A673 (cell line): Measurements from ENCODE around the gene PDE8A. TPM values are rescaled to one million over a fixed set of nuclear protein-coding genes. Genes with fewer than 3 reads are reported as not detected.

ENCODE experiments used
- BruUV-seq: library from RNA; stranded (reverse); fragments of 400-500 nt; replicated peaks from 2 replicates; lab custom pipeline; 2021; lab: Mats Ljungman, UMichigan
- CTCF ChIA-PET: fragments of 300-600 bp; sonication (Branson Sonifier 250); formaldehyde crosslinking; loops from one replicate; lab custom pipeline; 2022; ENCODE audit warnings: antibody characterized with exemption; lab: Charles Lee
- POLR2A ChIA-PET: fragments of 300-600 bp; sonication (Branson Sonifier 250); formaldehyde crosslinking; loops from one replicate; lab custom pipeline; 2022; ENCODE audit warnings: antibody characterized with exemption; ENCODE audit not compliant: low non-redundant PET; lab: Charles Lee
- DNase-seq: peaks from one replicate; pipeline ENCODE4 v3.0.0-alpha.2; 2015; ENCODE audit warnings: low spot score
- H3K27ac ChIP-seq: fragments of 200-600 bp; sonication (generic); 2 replicates; pipeline ENCODE4 v1.5.1; 2016; ENCODE audit warnings: mixed run types, low read depth, mild to moderate bottlenecking, mixed read lengths, antibody characterized with exemption, low read length; ENCODE audit not compliant: poor library complexity, severe bottlenecking
- H3K27me3 ChIP-seq: fragments of 200-600 bp; sonication (generic); replicated peaks from 2 replicates; pipeline ENCODE4 v1.6.1; 2017; ENCODE audit warnings: mixed run types, low read depth, mild to moderate bottlenecking, mixed read lengths, antibody characterized with exemption, low read length; ENCODE audit not compliant: insufficient read depth, poor library complexity
- H3K36me3 ChIP-seq: fragments of 200-600 bp; sonication (generic); 2 replicates; pipeline ENCODE4 v1.6.1; 2016; ENCODE audit warnings: mixed run types, mild to moderate bottlenecking, mixed read lengths, antibody characterized with exemption, low read length; ENCODE audit not compliant: insufficient read depth, poor library complexity, severe bottlenecking
- H3K4me1 ChIP-seq: fragments of 200-600 bp; sonication (generic); 2 replicates; pipeline ENCODE4 v1.6.1; 2017; ENCODE audit warnings: mixed run types, mild to moderate bottlenecking, mixed read lengths, antibody characterized with exemption, low read length; ENCODE audit not compliant: insufficient read depth, poor library complexity, severe bottlenecking
- H3K4me3 ChIP-seq: fragments of 200-600 bp; sonication (generic); 2 replicates; pipeline ENCODE4 v1.5.1; 2016; ENCODE audit warnings: low read depth, mixed run types, mild to moderate bottlenecking, mixed read lengths, low read length; ENCODE audit not compliant: poor library complexity, severe bottlenecking
- H3K9me3 ChIP-seq: fragments of 200-600 bp; sonication (generic); 2 replicates; pipeline ENCODE4 v1.6.1; 2016; ENCODE audit warnings: mixed run types, low read depth, mild to moderate bottlenecking, mixed read lengths, antibody characterized with exemption, low read length; ENCODE audit not compliant: poor library complexity, severe bottlenecking
- CTCF ChIP-seq: fragments of 300-800, 200-600 bp; sonication (generic); conservative IDR thresholded peaks from 2 replicates; pipeline ENCODE4 v1.5.1; 2017; ENCODE audit warnings: low read depth, mild to moderate bottlenecking, antibody characterized with exemption, low read length, moderate library complexity, mixed read lengths
- EZH2 ChIP-seq: fragments of 200-600 bp; sonication (generic); IDR thresholded peaks from 2 replicates; pipeline ENCODE4 v1.6.1; 2017; ENCODE audit warnings: borderline replicate concordance, low read depth, mild to moderate bottlenecking, mixed read lengths, antibody characterized with exemption, low read length; ENCODE audit not compliant: poor library complexity, severe bottlenecking
- intact Hi-C: fragments of 100-400 bp; cut with micrococcal nuclease; formaldehyde crosslinking; loops from one replicate; pipeline ENCODE4 v1.10.0; 2022; ENCODE audit not compliant: unreplicated experiment
- total RNA-seq: library from RNA; stranded (reverse); gene quantifications from 2 replicates; pipeline ENCODE4 v1.2.3, GENCODE V29; 2021

Gene PDE8A
- total RNA-seq, 1 experiment from 2014 or later, result 80.7 TPM

DNA sequence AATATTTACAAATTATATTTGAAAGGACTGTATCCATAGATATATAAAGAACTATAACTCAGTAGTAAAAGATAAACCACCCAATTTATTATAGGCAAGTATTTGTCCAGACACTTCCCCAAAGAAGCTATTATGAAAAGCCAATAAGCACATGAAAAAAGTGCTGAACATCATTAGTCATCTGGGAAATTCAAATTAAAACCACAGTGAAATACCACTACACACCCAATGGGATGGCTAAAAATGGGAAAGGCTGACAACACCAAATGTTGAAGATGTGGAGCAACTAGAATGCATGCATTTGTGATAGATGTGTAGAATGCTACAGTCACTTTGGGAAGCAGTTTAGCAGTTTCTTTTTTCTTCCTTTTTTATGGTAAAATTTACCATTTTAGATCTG lies 147.0 kb downstream of the PDE8A start:
- TF ChIP-seq CTCF, result no peak
- no peak for TF ChIP-seq EZH2
- H3K4me1 ChIP-seq, result peaks cover 8% of the 10 kb centered on the region

GRCh38 chr15:85129881-85130280 lies 148.2 kb downstream of the PDE8A start:
- ChIA-PET CTCF (no interaction called here), POLR2A (no interaction called here)
- Histone ChIP-seq H3K9me3 (no peaks in the 10 kb centered on the region), H3K4me1 (peaks cover 4% of the 10 kb centered on the region), H3K36me3 (peaks cover 50% of the 10 kb centered on the region), H3K27me3 (no peaks in the 10 kb centered on the region), H3K27ac (no peak overlapping the region), H3K4me3 (no peak overlapping the region)
- intact Hi-C loops, result no loop called here
- no peak for DNase-seq
- TF ChIP-seq CTCF (no peak), EZH2 (no peak)
- BruUV-seq, result no TSS peak

More for the DNA sequence above, 147.0 kb downstream of the PDE8A start:
- POLR2A ChIA-PET, result no interaction called here
- Histone ChIP-seq H3K9me3 (no peaks in the 10 kb centered on the region), H3K36me3 (peaks cover 54% of the 10 kb centered on the region), H3K27ac (no peak overlapping the region), H3K27me3 (no peaks in the 10 kb centered on the region), H3K4me3 (no peak overlapping the region)
- intact Hi-C loops, result no loop called here
- BruUV-seq, result no TSS peak
- no peak for DNase-seq
- CTCF ChIA-PET, result no interaction called here

DNA sequence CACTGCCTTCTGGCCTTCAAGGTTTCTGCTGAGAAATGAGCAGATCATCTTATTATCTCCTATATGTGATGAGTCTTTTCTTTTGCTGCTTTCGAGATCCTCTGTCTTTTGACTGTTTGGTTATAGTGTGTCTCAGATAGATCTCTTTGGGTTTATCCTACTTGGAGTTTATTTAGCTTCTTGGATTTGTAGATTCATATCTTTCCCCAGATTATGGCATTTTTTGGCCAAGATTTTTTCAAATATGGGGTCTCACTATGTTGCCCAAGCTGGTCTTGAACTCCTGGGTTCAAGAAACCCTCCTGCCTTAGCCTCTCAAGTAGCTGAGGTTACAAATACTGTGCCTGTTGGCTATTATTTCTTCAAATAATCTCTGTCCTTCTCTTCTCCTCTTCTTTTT lies 150.3 kb downstream of the PDE8A start:
- intact Hi-C loops, result no loop called here
- no peaks in the 10 kb centered on the region for H3K27me3 ChIP-seq
- H3K4me3 ChIP-seq, result no peak overlapping the region
- CTCF ChIA-PET, result no interaction called here
- H3K9me3 ChIP-seq, result no peaks in the 10 kb centered on the region
- H3K36me3 ChIP-seq, result peaks cover 51% of the 10 kb centered on the region
- POLR2A ChIA-PET, result no interaction called here
- TF ChIP-seq CTCF (no peak), EZH2 (no peak)
- BruUV-seq, result no TSS peak
- H3K27ac ChIP-seq, result no peak overlapping the region
- no peaks in the 10 kb centered on the region for H3K4me1 ChIP-seq
- no peak for DNase-seq
